ENCODE measurements around the gene PDE6H. TPM values are rescaled to one million over a fixed set of nuclear protein-coding genes. Genes with fewer than 3 reads are reported as not detected.

PDE6H gene
- total and polyA plus RNA-seq, 2 experiments from 2014 or later: not detected

DNA sequence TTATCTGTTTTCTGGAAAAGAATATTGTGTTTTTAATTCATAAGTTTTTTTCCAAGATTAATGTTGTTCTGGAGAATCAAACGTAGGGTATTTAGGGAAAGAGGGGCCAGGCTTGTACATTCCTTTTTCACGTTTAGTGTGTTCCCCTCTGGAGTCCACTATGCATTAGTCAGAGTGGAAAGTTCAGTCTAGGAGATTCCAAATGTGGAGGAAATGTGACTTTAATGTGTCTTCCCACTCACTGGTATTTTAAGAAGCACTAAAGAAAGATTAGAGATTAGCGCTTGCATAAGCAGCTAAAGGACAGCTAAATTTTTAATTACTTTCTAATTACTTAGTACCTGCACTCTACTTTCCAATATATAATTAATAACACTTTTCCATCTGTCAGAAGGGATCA lies 4.4 kb upstream of the PDE6H start:
- H3K36me3 ChIP-seq (replicated peaks; ENCODE audit: insufficient read depth, low read depth): no peaks in the 10 kb centered on the region

DNA sequence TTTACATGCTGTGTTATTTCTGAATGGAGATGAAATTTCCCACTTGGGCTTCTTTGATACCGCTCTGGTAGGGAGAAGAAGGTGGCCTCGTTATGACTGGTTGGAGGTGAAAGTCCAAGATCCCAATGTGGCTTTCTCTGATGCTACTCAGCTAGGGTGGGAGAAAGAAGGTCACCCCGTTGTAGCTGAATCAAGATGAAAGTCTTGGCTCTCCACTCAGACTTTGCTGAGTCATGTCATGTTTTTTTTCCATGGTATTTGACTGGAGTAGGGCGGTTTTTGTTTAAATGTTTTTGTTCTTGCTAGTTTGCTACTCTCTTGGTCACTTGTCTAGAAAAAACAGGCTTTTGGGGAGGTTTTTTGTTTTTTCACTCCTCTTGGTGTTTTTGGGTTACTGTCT lies 2.4 kb upstream of the PDE6H start:
- H3K27me3 ChIP-seq: no peaks in the 10 kb centered on the region
- no peak for DNase-seq (ENCODE audit: low spot score)
- TF ChIP-seq, protein P1, sequence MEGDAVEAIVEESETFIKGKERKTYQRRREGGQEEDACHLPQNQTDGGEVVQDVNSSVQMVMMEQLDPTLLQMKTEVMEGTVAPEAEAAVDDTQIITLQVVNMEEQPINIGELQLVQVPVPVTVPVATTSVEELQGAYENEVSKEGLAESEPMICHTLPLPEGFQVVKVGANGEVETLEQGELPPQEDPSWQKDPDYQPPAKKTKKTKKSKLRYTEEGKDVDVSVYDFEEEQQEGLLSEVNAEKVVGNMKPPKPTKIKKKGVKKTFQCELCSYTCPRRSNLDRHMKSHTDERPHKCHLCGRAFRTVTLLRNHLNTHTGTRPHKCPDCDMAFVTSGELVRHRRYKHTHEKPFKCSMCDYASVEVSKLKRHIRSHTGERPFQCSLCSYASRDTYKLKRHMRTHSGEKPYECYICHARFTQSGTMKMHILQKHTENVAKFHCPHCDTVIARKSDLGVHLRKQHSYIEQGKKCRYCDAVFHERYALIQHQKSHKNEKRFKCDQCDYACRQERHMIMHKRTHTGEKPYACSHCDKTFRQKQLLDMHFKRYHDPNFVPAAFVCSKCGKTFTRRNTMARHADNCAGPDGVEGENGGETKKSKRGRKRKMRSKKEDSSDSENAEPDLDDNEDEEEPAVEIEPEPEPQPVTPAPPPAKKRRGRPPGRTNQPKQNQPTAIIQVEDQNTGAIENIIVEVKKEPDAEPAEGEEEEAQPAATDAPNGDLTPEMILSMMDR (IDR thresholded peaks at IDR 0.05; ENCODE audit: poor library complexity): no peak
- no peak for TF ChIP-seq EZH2 (IDR thresholded peaks at IDR 0.05; ENCODE audit: borderline replicate concordance)
- no peak for TF ChIP-seq EZH2phosphoT487 (IDR thresholded peaks at IDR 0.05; ENCODE audit: low read depth, severe bottlenecking, unreplicated experiment)
- H3K4me2 ChIP-seq: no peak overlapping the region
- no peaks in the 10 kb centered on the region for H3K9me2 ChIP-seq (replicated peaks; ENCODE audit: insufficient read depth)
- no peaks in the 10 kb centered on the region for H4K20me1 ChIP-seq (ENCODE audit: insufficient read depth, poor library complexity, severe bottlenecking)
- H3K9me3 ChIP-seq (ENCODE audit: low read depth): no peaks in the 10 kb centered on the region
- 75% methylated on average over 4 of the region's 4 CpGs for WGBS (ENCODE audit: low lambda C conversion rate, missing lambda C conversion rate)
- no peaks in the 10 kb centered on the region for H3K79me2 ChIP-seq
- H2AFZ ChIP-seq: no peak overlapping the region
- H3K27ac ChIP-seq: no peak overlapping the region
- no peaks in the 10 kb centered on the region for H3K4me1 ChIP-seq (ENCODE audit: insufficient read depth)
- H3K36me3 ChIP-seq (replicated peaks; ENCODE audit: insufficient read depth, low read depth): no peaks in the 10 kb centered on the region
- H3K4me3 ChIP-seq: no peak overlapping the region

More for the DNA sequence above, 4.4 kb upstream of the PDE6H start:
- no peak overlapping the region for H2AFZ ChIP-seq
- H3K4me1 ChIP-seq (ENCODE audit: insufficient read depth): no peaks in the 10 kb centered on the region
- no peaks in the 10 kb centered on the region for H3K9me3 ChIP-seq (ENCODE audit: low read depth)
- WGBS (ENCODE audit: low lambda C conversion rate, missing lambda C conversion rate): 84% methylated on average over 3 of the region's 3 CpGs
- H3K27me3 ChIP-seq: no peaks in the 10 kb centered on the region
- no peaks in the 10 kb centered on the region for H3K79me2 ChIP-seq
- H3K27ac ChIP-seq: no peak overlapping the region
- no peak for DNase-seq (ENCODE audit: low spot score)
- no peaks in the 10 kb centered on the region for H3K9me2 ChIP-seq (replicated peaks; ENCODE audit: insufficient read depth)
- H3K4me3 ChIP-seq: no peak overlapping the region
- no peak overlapping the region for H3K4me2 ChIP-seq
- H4K20me1 ChIP-seq (ENCODE audit: insufficient read depth, poor library complexity, severe bottlenecking): no peaks in the 10 kb centered on the region
- TF ChIP-seq, protein P1 (IDR thresholded peaks at IDR 0.05; ENCODE audit: poor library complexity): no peak
- TF ChIP-seq EZH2phosphoT487 (IDR thresholded peaks at IDR 0.05; ENCODE audit: low read depth, severe bottlenecking, unreplicated experiment) (no peak), EZH2 (IDR thresholded peaks at IDR 0.05; ENCODE audit: borderline replicate concordance) (no peak)

DNA sequence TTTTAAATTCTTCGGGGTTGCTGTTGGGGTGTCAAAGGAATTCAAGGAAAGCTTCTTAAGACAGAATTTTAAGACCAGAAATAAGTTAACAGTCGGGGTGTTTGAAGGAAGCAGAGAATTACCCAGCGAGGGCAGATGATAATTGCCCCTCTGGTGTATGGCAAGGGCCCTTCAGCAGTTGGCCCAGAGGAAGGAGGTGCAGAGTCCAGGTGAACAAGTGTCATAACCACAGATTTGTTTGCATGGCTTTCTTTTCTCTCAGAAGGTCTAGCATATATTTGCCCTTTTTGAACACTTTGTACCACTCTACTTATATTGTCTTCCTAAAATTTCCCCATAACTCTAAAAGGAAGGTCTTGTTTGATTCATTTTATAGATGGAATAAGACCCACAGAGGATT lies 1.8 kb downstream of the PDE6H start:
- H3K9me3 ChIP-seq (ENCODE audit: low read depth): no peaks in the 10 kb centered on the region
- no peaks in the 10 kb centered on the region for H3K9me2 ChIP-seq (replicated peaks; ENCODE audit: insufficient read depth)
- H2AFZ ChIP-seq: no peak overlapping the region

More for the DNA sequence above, 1.8 kb downstream of the PDE6H start:
- Histone ChIP-seq H4K20me1 (ENCODE audit: insufficient read depth, poor library complexity, severe bottlenecking) (no peaks in the 10 kb centered on the region), H3K4me2 (no peak overlapping the region), H3K4me1 (ENCODE audit: insufficient read depth) (no peaks in the 10 kb centered on the region), H3K4me3 (no peak overlapping the region), H3K27me3 (no peaks in the 10 kb centered on the region), H3K27ac (no peak overlapping the region), H3K79me2 (no peaks in the 10 kb centered on the region), H3K36me3 (replicated peaks; ENCODE audit: insufficient read depth, low read depth) (no peaks in the 10 kb centered on the region)
- WGBS (ENCODE audit: low lambda C conversion rate, missing lambda C conversion rate): 75% methylated on average over 3 of the region's 3 CpGs
- DNase-seq (ENCODE audit: low spot score): no peak
- TF ChIP-seq EZH2 (IDR thresholded peaks at IDR 0.05; ENCODE audit: borderline replicate concordance) (no peak), EZH2phosphoT487 (IDR thresholded peaks at IDR 0.05; ENCODE audit: low read depth, severe bottlenecking, unreplicated experiment) (no peak)
- TF ChIP-seq, protein P1 (IDR thresholded peaks at IDR 0.05; ENCODE audit: poor library complexity): no peak

All from hepatocyte (in vitro differentiated cells).